GM23248 (cell line): ENCODE results near the gene CEP85. TPM values are rescaled to one million over a fixed set of nuclear protein-coding genes. Genes with fewer than 3 reads are reported as not detected.
A peak's percentile ranks its signal among the peaks of the same experiment; 100 is the strongest.

Source experiments
- DNase-seq: peaks from one replicate; pipeline ENCODE4 v3.0.0-alpha.2; 2015
- H2AFZ ChIP-seq: fragments of 200-600 bp; sonication (generic); 2 replicates; pipeline ENCODE4 v1.6.1; 2016; ENCODE audit warnings: antibody characterized with exemption
- H3F3A ChIP-seq: fragments of 200-600 bp; sonication (generic); 2 replicates; pipeline ENCODE4 v1.6.1; 2016; ENCODE audit warnings: mild to moderate bottlenecking, antibody characterized with exemption, mixed run types; ENCODE audit not compliant: insufficient read depth
- H3K27ac ChIP-seq: fragments of 200-600 bp; sonication (generic); 2 replicates; pipeline ENCODE4 v1.5.1; 2016; ENCODE audit warnings: mild to moderate bottlenecking
- H3K27me3 ChIP-seq: fragments of 200-600 bp; sonication (generic); replicated peaks from 2 replicates; pipeline ENCODE4 v1.6.1; 2016; ENCODE audit warnings: mild to moderate bottlenecking; ENCODE audit not compliant: insufficient read depth
- H3K36me3 ChIP-seq: fragments of 200-600 bp; sonication (generic); 2 replicates; pipeline ENCODE4 v1.6.1; 2016; ENCODE audit warnings: low read depth, mild to moderate bottlenecking
- H3K4me1 ChIP-seq: fragments of 200-600 bp; sonication (generic); 2 replicates; pipeline ENCODE4 v1.6.1; 2016; ENCODE audit warnings: mild to moderate bottlenecking; ENCODE audit not compliant: insufficient read depth
- H3K4me2 ChIP-seq: fragments of 200-600 bp; sonication (generic); one replicate; pipeline ENCODE4 v1.6.1; 2016; ENCODE audit warnings: mild to moderate bottlenecking; ENCODE audit not compliant: unreplicated experiment
- H3K4me3 ChIP-seq: fragments of 200-600 bp; sonication (generic); 2 replicates; pipeline ENCODE4 v1.5.1; 2016; ENCODE audit warnings: mild to moderate bottlenecking
- H3K79me2 ChIP-seq: fragments of 200-600 bp; sonication (generic); 2 replicates; pipeline ENCODE4 v1.6.1; 2016; ENCODE audit warnings: mild to moderate bottlenecking; ENCODE audit not compliant: insufficient read depth
- H3K9ac ChIP-seq: fragments of 200-600 bp; sonication (generic); 2 replicates; pipeline ENCODE4 v1.6.1; 2016; ENCODE audit warnings: mild to moderate bottlenecking
- H3K9me2 ChIP-seq: fragments of 200-600 bp; sonication (generic); 2 replicates; pipeline ENCODE4 v1.6.1; 2016; ENCODE audit warnings: mixed run types, mild to moderate bottlenecking, moderate library complexity; ENCODE audit not compliant: insufficient read depth
- H3K9me3 ChIP-seq: fragments of 200-600 bp; sonication (generic); one replicate; pipeline ENCODE4 v1.6.1; 2017; ENCODE audit warnings: low read depth
- H4K20me1 ChIP-seq: fragments of 200-600 bp; sonication (generic); 2 replicates; pipeline ENCODE4 v1.6.0; 2016; ENCODE audit not compliant: insufficient read depth
- EZH2 ChIP-seq: fragments of 200-600 bp; sonication (generic); IDR thresholded peaks from 2 replicates; pipeline ENCODE4 v1.6.1; 2018; ENCODE audit warnings: antibody characterized with exemption, mild to moderate bottlenecking; ENCODE audit not compliant: insufficient read depth, poor library complexity, severe bottlenecking
- EZH2phosphoT487 ChIP-seq: fragments of 200-600 bp; sonication (generic); IDR thresholded peaks from 2 replicates; pipeline ENCODE4 v1.6.1; 2018; ENCODE audit warnings: antibody characterized with exemption, moderate library complexity, mild to moderate bottlenecking, low read depth; ENCODE audit not compliant: insufficient read depth
- WGBS, 2 experiments: methylation state at CpG; one replicate each; pipeline ENCODE4 v1.1.6; 2015 to 2017; ENCODE audit warnings: low lambda C conversion rate in 2 of 2, low coverage in 1 of 2; ENCODE audit errors: missing lambda C conversion rate in 2 of 2; 5-methylcytosine and 5-hydroxymethylcytosine counted together
- in situ Hi-C: fragments of 300-500 bp; cut with MboI; formaldehyde crosslinking; loops from 2 replicates; pipeline ENCODE4 v1.15.0; 2020
- polyA plus RNA-seq: library from polyadenylated mRNA; unstranded; fragments of >200 nt; fragmentation: Nextera tagmentation; extraction: Ambion mirVana; gene quantifications from 2 replicates; pipeline ENCODE4 v1.2.1, GENCODE V29; 2016
- total RNA-seq: library from RNA; depleted of rRNA; stranded (reverse); fragments of >200 nt; shearing (Covaris generic); gene quantifications from 2 replicates; pipeline ENCODE4 v1.2.3, GENCODE V29; 2014

The CEP85 gene
- total and polyA plus RNA-seq, 2 experiments from 2014 or later: 5.0 to 6.2 TPM

DNA sequence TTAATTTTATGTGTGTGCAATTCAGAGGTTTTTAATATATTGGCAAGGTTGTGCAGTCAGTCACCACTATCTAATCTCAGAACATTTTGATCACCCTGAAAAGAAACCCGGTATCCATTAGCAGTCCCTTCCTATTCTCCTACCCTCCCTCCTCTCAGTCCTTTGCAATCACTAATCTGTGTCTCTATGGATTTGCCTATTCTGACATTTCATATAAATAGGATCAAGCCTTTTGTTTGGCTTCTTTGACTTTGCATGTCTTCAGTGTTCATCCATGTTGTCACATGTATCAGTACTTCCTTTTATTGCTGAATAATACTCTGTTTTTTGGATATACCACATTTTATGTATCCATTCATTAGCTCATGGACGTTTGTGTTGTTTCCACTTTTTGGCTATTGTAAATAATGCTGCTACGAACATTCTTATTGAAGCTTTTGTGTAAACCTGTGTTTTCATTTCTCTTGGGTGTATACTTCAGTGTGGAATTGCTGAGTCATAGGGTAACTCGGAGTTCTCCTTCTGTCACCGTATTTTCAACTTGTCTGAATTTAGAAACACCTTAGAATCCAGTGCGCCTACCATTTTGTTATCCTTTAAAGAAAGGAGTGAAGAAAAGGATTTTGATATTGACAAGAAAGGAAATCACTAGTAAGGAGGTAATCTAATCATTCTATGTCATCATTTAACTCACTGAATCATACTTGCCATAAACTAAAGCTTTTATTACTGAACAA, 3.4 kb downstream of the CEP85 start:
- no peak overlapping the region for H3K4me3 ChIP-seq
- peaks cover 62% of the 10 kb centered on the region for H3K79me2 ChIP-seq
- no peaks in the 10 kb centered on the region for H3K27me3 ChIP-seq
- in situ Hi-C loops: no loop called here
- H3F3A ChIP-seq: peaks cover 9% of the 10 kb centered on the region; the same call in 1 of the 2 replicates
- no peaks in the 10 kb centered on the region for H4K20me1 ChIP-seq
- no peak overlapping the region for H3K9ac ChIP-seq
- no peak overlapping the region for H3K27ac ChIP-seq
- no peaks in the 10 kb centered on the region for H3K36me3 ChIP-seq
- WGBS, 2 experiments: 95% methylated on average over 6 of the region's 6 CpGs
- no peak overlapping the region for H3K4me2 ChIP-seq
- TF ChIP-seq EZH2phosphoT487: no peak
- no peak for TF ChIP-seq EZH2
- H3K9me3 ChIP-seq: no peaks in the 10 kb centered on the region
- no peak overlapping the region for H2AFZ ChIP-seq
- DNase-seq: peak; percentile 26
- H3K9me2 ChIP-seq: no peaks in the 10 kb centered on the region
- H3K4me1 ChIP-seq: peaks cover 18% of the 10 kb centered on the region

GRCh38 chr1:26239936-26240335, 5.9 kb downstream of the CEP85 start:
- WGBS, 2 experiments: 82 to 85% methylated on average over 4 of the region's 4 CpGs
- no peaks in the 10 kb centered on the region for H3K36me3 ChIP-seq
- H3K9ac ChIP-seq: no peak overlapping the region
- peaks cover 4% of the 10 kb centered on the region; the same call in 1 of the 2 replicates for H3F3A ChIP-seq
- H3K4me2 ChIP-seq: peak overlapping the region; percentile 17
- H3K9me3 ChIP-seq: no peaks in the 10 kb centered on the region
- DNase-seq: peak; percentile 58
- no peak overlapping the region for H2AFZ ChIP-seq
- no peak overlapping the region for H3K27ac ChIP-seq
- no peaks in the 10 kb centered on the region for H3K27me3 ChIP-seq
- TF ChIP-seq EZH2phosphoT487: no peak
- no peak for TF ChIP-seq EZH2
- peaks cover 67% of the 10 kb centered on the region for H3K79me2 ChIP-seq
- no peaks in the 10 kb centered on the region for H4K20me1 ChIP-seq
- in situ Hi-C loops: no loop called here
- H3K9me2 ChIP-seq: no peaks in the 10 kb centered on the region
- no peak overlapping the region for H3K4me3 ChIP-seq
- peaks cover 18% of the 10 kb centered on the region for H3K4me1 ChIP-seq

- no peak overlapping the region for H2AFZ ChIP-seq
- H3K4me2 ChIP-seq: no peak overlapping the region
- H3K9me2 ChIP-seq: no peaks in the 10 kb centered on the region
- H3K79me2 ChIP-seq: no peaks in the 10 kb centered on the region
- H3K4me3 ChIP-seq: no peak overlapping the region
- H3K9me3 ChIP-seq: no peaks in the 10 kb centered on the region
- no peaks in the 10 kb centered on the region for H3F3A ChIP-seq
- peaks cover 3% of the 10 kb centered on the region; the same call in 1 of the 2 replicates for H3K36me3 ChIP-seq
- H3K27ac ChIP-seq: no peak overlapping the region
- 78 to 80% methylated on average over 7 of the region's 7 CpGs for WGBS, 2 experiments
- no peak for TF ChIP-seq EZH2
- no peak for TF ChIP-seq EZH2phosphoT487
- H4K20me1 ChIP-seq: no peaks in the 10 kb centered on the region
- no peaks in the 10 kb centered on the region for H3K4me1 ChIP-seq
- DNase-seq: no peak
- in situ Hi-C loops: no loop called here
- no peaks in the 10 kb centered on the region for H3K27me3 ChIP-seq
- no peak overlapping the region for H3K9ac ChIP-seq
These were observed 18.7 kb downstream of the CEP85 start for GRCh38 chr1:26252718-26253117.

DNA sequence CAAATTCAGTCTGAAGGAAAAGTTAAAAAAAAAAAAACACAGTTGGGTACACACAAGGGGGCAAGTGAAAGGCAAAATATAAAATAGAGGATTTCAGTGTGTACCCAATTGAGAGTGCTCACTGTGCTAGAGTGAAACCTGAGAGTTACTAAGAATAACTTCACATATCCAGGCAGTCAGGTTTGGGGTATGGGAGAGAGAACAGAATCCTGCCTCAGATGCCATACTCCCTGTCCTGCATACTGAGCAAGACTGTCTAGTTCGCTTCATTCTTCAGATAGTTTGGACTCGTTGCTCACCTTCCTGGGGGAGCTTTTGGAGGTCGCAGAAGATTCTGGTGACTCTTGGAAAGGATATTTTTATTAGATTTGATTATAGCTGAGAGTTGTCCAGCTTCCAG, 20.4 kb downstream of the CEP85 start:
- WGBS, 2 experiments: 98 to 99% methylated on average over 3 of the region's 3 CpGs
- in situ Hi-C loops: no loop called here
- Histone ChIP-seq H4K20me1 (no peaks in the 10 kb centered on the region), H2AFZ (no peak overlapping the region), H3K4me1 (no peaks in the 10 kb centered on the region), H3K36me3 (peaks cover 4% of the 10 kb centered on the region; the same call in 1 of the 2 replicates), H3K27ac (no peak overlapping the region), H3K79me2 (no peaks in the 10 kb centered on the region), H3K9me2 (no peaks in the 10 kb centered on the region), H3F3A (no peaks in the 10 kb centered on the region), H3K9ac (no peak overlapping the region), H3K27me3 (no peaks in the 10 kb centered on the region), H3K4me3 (no peak overlapping the region), H3K4me2 (no peak overlapping the region), H3K9me3 (no peaks in the 10 kb centered on the region)
- no peak for DNase-seq
- no peak for TF ChIP-seq EZH2phosphoT487
- no peak for TF ChIP-seq EZH2

- DNase-seq: no peak
- Histone ChIP-seq H3K4me2 (no peak overlapping the region), H2AFZ (no peak overlapping the region), H4K20me1 (no peaks in the 10 kb centered on the region), H3K36me3 (peaks cover 4% of the 10 kb centered on the region; the same call in 1 of the 2 replicates), H3K9me2 (no peaks in the 10 kb centered on the region), H3K4me3 (no peak overlapping the region), H3K79me2 (no peaks in the 10 kb centered on the region), H3F3A (no peaks in the 10 kb centered on the region), H3K27ac (no peak overlapping the region), H3K4me1 (no peaks in the 10 kb centered on the region), H3K9me3 (no peaks in the 10 kb centered on the region), H3K9ac (no peak overlapping the region), H3K27me3 (no peaks in the 10 kb centered on the region)
- 97 to 100% methylated on average over 2 of the region's 2 CpGs for WGBS, 2 experiments
- no peak for TF ChIP-seq EZH2
- no peak for TF ChIP-seq EZH2phosphoT487
- in situ Hi-C loops: no loop called here
These were observed 23.2 kb downstream of the CEP85 start for GRCh38 chr1:26257222-26257621.
